Measurements from ENCODE around the gene CASP7. TPM values are rescaled to one million over a fixed set of nuclear protein-coding genes. Genes with fewer than 3 reads are reported as not detected.

CASP7 gene
- polyA plus RNA-seq, 3 donors = 9.9 to 26.1 (median 16.0) TPM

- Histone ChIP-seq H3K79me2 (ENCODE audit: insufficient read depth, low read length) (no peaks in the 10 kb centered on the region), H3K4me1 (ENCODE audit: control insufficient read depth in 1 of 2, insufficient read depth in 2 of 2, low read length in 2 of 2) (no peaks in the 10 kb centered on the region), H3K4me2 (replicated peaks; ENCODE audit: extremely low read depth, low read length, poor library complexity, severe bottlenecking) (no peak overlapping the region), H3K9ac (ENCODE audit: insufficient read depth, low read length, poor library complexity, severe bottlenecking) (no peak overlapping the region), H4K20me1 (ENCODE audit: insufficient read depth, low read length) (no peaks in the 10 kb centered on the region), H3K27me3 (ENCODE audit: control insufficient read depth in 2 of 2, insufficient read depth in 2 of 2, low read length in 2 of 2) (peaks cover 0 to 4% of the 10 kb centered on the region in 2 donors), H3K4me3 (replicated peaks in 1 of 3; ENCODE audit: low read depth in 2 of 3, low read length in 3 of 3) (no peak overlapping the region), H2AFZ (ENCODE audit: insufficient read depth, low read depth, low read length, poor library complexity, severe bottlenecking) (no peak overlapping the region), H3K36me3 (replicated peaks in 1 of 2; ENCODE audit: control insufficient read depth in 1 of 2, insufficient read depth in 2 of 2, low read length in 2 of 2) (no peaks in the 10 kb centered on the region), H3K9me3 (replicated peaks in 1 of 2; ENCODE audit: control insufficient read depth in 1 of 2, insufficient read depth in 1 of 2, low read length in 2 of 2) (no peaks in the 10 kb centered on the region), H3K27ac (ENCODE audit: low read depth in 1 of 2, low read length in 2 of 2) (no peak overlapping the region)
- Mint-ChIP-seq H3K4me3 (no peak overlapping the region), H3K4me1 (no peaks in the 10 kb centered on the region), H3K9me3 (peaks cover 0 to 14% (median 5%) of the 10 kb centered on the region in 7 donors), H3K27me3 (ENCODE audit: low read depth in 3 of 3) (peaks cover 0 to 2% (median 0%) of the 10 kb centered on the region in 3 donors), H3K36me3 (no peaks in the 10 kb centered on the region), H3K27ac (no peak overlapping the region)
- DNase-seq = no peak
- TF ChIP-seq CTCF (IDR thresholded peaks at IDR 0.05) = no peak
- intact Hi-C loops (cut with micrococcal nuclease) = no loop called here
- WGBS (ENCODE audit: insufficient coverage) = no CpG with 5 or more reads among the region's 1 CpG
Observed at GRCh38 chr10:113762083-113762482, 82.4 kb downstream of the CASP7 start.

GRCh38 chr10:113764582-113764981 is 84.9 kb downstream of the CASP7 start:
- no peak for TF ChIP-seq CTCF (IDR thresholded peaks at IDR 0.05)
- H2AFZ ChIP-seq (ENCODE audit: insufficient read depth, low read depth, low read length, poor library complexity, severe bottlenecking) = no peak overlapping the region
- WGBS (ENCODE audit: insufficient coverage) = no CpG with 5 or more reads among the region's 1 CpG

More at GRCh38 chr10:113764582-113764981, 84.9 kb downstream of the CASP7 start:
- H4K20me1 ChIP-seq (ENCODE audit: insufficient read depth, low read length) = no peaks in the 10 kb centered on the region
- no peaks in the 10 kb centered on the region for H3K79me2 ChIP-seq (ENCODE audit: insufficient read depth, low read length)
- no peaks in the 10 kb centered on the region for H3K4me1 ChIP-seq (ENCODE audit: control insufficient read depth in 1 of 2, insufficient read depth in 2 of 2, low read length in 2 of 2)
- H3K27ac ChIP-seq (ENCODE audit: low read depth in 1 of 2, low read length in 2 of 2) = no peak overlapping the region
- H3K9me3 Mint-ChIP-seq = peaks cover 0 to 14% (median 5%) of the 10 kb centered on the region in 7 donors
- no peak overlapping the region for H3K4me2 ChIP-seq (replicated peaks; ENCODE audit: extremely low read depth, low read length, poor library complexity, severe bottlenecking)
- intact Hi-C loops (cut with micrococcal nuclease) = no loop called here
- no peaks in the 10 kb centered on the region for H3K36me3 ChIP-seq (replicated peaks in 1 of 2; ENCODE audit: control insufficient read depth in 1 of 2, insufficient read depth in 2 of 2, low read length in 2 of 2)
- no peak overlapping the region for H3K27ac Mint-ChIP-seq
- no peak overlapping the region for H3K4me3 ChIP-seq (replicated peaks in 1 of 3; ENCODE audit: low read depth in 2 of 3, low read length in 3 of 3)
- H3K9ac ChIP-seq (ENCODE audit: insufficient read depth, low read length, poor library complexity, severe bottlenecking) = no peak overlapping the region
- peaks cover 0 to 2% (median 0%) of the 10 kb centered on the region in 3 donors for H3K27me3 Mint-ChIP-seq (ENCODE audit: low read depth in 3 of 3)
- H3K4me3 Mint-ChIP-seq = no peak overlapping the region
- H3K4me1 Mint-ChIP-seq = no peaks in the 10 kb centered on the region
- no peak for DNase-seq
- no peaks in the 10 kb centered on the region for H3K36me3 Mint-ChIP-seq
- peaks cover 3 to 4% of the 10 kb centered on the region in 2 donors for H3K27me3 ChIP-seq (ENCODE audit: control insufficient read depth in 2 of 2, insufficient read depth in 2 of 2, low read length in 2 of 2)
- no peaks in the 10 kb centered on the region for H3K9me3 ChIP-seq (replicated peaks in 1 of 2; ENCODE audit: control insufficient read depth in 1 of 2, insufficient read depth in 1 of 2, low read length in 2 of 2)

Measured in CD14-positive monocyte (primary cell).